GM18499 (cell line): ENCODE results near the gene MOCS2.
"Not testable (repeated sequence)": the region's sequence is repeated elsewhere in the genome, so short reads cannot be mapped to it uniquely, and the experiment has no call there.

ENCODE experiments used
- ATAC-seq: cut with Tn5 transposase; IDR thresholded peaks from one replicate; pipeline ENCODE4 v1.9.1; 2021; ENCODE audit warnings: moderate number of reproducible peaks; ENCODE audit not compliant: insufficient read depth, unreplicated experiment

The MOCS2 gene, protein sequence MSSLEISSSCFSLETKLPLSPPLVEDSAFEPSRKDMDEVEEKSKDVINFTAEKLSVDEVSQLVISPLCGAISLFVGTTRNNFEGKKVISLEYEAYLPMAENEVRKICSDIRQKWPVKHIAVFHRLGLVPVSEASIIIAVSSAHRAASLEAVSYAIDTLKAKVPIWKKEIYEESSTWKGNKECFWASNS

GRCh38 chr5:53109443-53110127 lies at the start of gene MOCS2:
Gene MOCS2, minus strand, starts transcription at chr5:53109757. Its CDS starts 2,583 bp downstream, at chr5:53107174.
- ATAC-seq, result peak; percentile 81

- ATAC-seq, result no peak
Measured at GRCh38 chr5:53151713-53152458, 42.3 kb upstream of the MOCS2 start.

GRCh38 chr5:53133020-53133419 lies 23.5 kb upstream of the MOCS2 start:
- no peak for ATAC-seq

DNA sequence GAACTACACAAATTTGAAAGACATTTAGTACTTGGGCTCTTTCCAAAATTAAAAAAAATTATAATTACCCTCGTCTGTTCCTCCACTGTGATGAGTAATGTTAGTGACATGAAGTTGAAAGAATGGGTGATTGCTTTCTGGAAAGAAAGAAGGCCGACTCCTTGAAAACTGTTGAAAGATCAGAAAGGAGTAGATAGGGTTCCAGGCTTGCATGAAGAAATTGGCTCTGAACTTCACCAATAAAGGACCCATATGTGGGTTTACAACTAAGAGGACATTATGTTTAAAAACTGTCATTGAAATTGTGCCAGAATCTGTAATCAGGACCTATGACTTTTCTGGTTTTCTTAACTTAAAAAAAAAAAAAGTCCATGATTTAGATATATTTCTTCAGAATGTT lies 20.7 kb upstream of the MOCS2 start:
- no peak for ATAC-seq

GRCh38 chr5:53128481-53128880 lies 18.9 kb upstream of the MOCS2 start:
- no peak for ATAC-seq

DNA sequence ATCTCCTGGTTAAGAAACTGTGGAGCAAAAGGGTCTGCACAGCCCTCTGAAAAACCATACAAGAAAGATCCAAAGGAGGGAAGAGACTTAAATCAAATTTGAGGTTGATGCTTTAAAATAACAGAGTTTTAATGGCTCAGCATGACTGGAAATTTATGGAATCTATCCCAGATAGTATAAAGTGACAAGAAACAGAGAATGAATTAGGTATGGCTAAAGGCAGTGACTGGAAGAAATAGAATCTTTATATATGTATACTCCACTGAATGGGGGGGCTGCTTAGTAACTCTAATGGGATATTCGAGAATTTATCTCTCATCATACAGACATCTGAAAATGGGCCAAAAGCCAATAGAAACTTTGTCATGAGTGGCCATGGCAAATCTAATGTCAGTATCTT lies 17.6 kb upstream of the MOCS2 start:
- no peak for ATAC-seq

GRCh38 chr5:53126521-53126920 lies 17.0 kb upstream of the MOCS2 start:
- no peak for ATAC-seq

DNA sequence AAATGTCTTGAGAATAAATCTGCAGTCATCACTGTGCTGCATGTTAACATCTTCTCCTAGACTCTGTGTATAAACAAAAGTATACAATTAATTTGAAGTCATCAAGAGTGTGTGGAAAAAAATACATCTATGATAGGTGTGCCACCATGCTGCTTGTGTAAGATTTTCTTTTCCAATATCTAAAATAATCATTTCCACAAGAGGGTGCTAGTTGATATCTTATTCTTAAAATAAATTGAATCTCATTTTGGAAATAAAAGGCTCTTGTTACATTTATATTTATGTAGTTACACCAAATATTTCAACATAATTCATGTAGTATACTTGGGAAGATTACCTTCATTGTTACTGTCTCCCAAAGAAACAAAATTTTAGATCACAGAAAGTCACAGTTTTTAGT lies 14.1 kb upstream of the MOCS2 start:
- ATAC-seq, result no peak

- no peak for ATAC-seq
Measured at GRCh38 chr5:53120165-53120564, 10.6 kb upstream of the MOCS2 start.

- no peak for ATAC-seq
Measured at GRCh38 chr5:53118879-53119278, 9.3 kb upstream of the MOCS2 start.

- no peak for ATAC-seq
Measured at GRCh38 chr5:53116597-53116996, 7.0 kb upstream of the MOCS2 start.

DNA sequence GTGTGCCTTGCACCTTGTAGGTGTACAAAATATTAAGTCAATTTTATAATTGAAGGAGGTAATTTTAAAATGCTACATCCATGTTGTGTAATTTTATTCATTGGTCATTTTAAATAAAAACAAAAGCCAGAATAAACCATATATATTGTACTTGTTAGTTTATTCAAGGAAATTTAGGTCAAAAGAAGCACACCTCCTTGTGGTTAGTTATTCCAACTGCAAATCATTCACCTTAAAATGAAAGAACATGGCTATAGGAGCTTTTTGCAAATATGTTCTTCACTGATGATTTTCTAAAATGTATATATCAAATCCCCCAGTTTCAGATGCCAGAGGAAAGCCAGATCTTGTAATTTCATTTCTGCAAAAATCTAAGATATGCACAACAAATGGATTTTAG lies 5.4 kb upstream of the MOCS2 start:
- no peak for ATAC-seq

- no peak for ATAC-seq
Measured at GRCh38 chr5:53113947-53114346, 4.4 kb upstream of the MOCS2 start.

DNA sequence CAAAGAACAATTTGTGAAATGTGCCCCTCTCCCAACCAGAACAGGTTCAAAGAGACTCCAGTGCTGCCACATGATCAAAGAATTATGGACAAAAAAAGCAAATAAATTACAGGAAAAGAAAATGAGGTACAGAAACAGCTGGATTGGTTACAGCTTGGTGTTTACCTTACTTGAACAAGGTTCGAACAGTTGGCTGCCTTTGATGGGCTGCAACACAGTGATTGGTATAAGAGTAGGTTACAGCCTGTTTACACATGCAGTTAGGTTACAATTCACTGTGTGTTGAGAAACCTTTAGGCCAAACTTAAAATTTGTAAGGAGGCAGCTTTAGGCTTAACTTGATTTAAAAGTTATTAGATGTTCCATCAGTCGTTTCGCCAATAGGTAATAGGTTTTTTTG lies 3.4 kb upstream of the MOCS2 start:
- ATAC-seq, result no peak

GRCh38 chr5:53112307-53112706 lies 2.8 kb upstream of the MOCS2 start:
- not testable (repeated sequence) for ATAC-seq

- no peak for ATAC-seq
Measured at GRCh38 chr5:53111139-53111538, 1.6 kb upstream of the MOCS2 start.

- ATAC-seq, result peak; percentile 1
Measured at GRCh38 chr5:53110156-53110555, 599 bp upstream of the MOCS2 start.

GRCh38 chr5:53109056-53109442 lies 508 bp downstream of the MOCS2 start:
- ATAC-seq, result no peak

GRCh38 chr5:53105611-53106300 lies 3.8 kb downstream of the MOCS2 start:
- ATAC-seq, result no peak

- no peak for ATAC-seq
Measured at GRCh38 chr5:53100606-53101005, 9.0 kb downstream of the MOCS2 start.

- ATAC-seq, result no peak
Measured at GRCh38 chr5:53099546-53099945, 10.0 kb downstream of the MOCS2 start.
